Mesodermal cell (in vitro differentiated cells): Measurements from ENCODE around the gene SIM1.

Source experiments
- H3K27ac ChIP-seq: 2 replicates; pipeline ENCODE4 v1.7.0; 2013; ENCODE audit warnings: mild to moderate bottlenecking, low read depth, low read length, moderate library complexity; ENCODE audit not compliant: severe bottlenecking
- H3K36me3 ChIP-seq: 2 replicates; pipeline ENCODE4 v1.7.1; 2013; ENCODE audit warnings: mild to moderate bottlenecking, low read length, moderate library complexity; ENCODE audit not compliant: control insufficient read depth, insufficient read depth
- H3K4me1 ChIP-seq: one replicate; pipeline ENCODE4 v1.7.1; 2013; ENCODE audit warnings: mild to moderate bottlenecking, low read length; ENCODE audit not compliant: insufficient read depth, control insufficient read depth, poor library complexity, severe bottlenecking
- H3K4me3 ChIP-seq: 2 replicates; pipeline ENCODE4 v1.7.0; 2013; ENCODE audit warnings: low read length, control low read depth, mild to moderate bottlenecking; ENCODE audit not compliant: insufficient read depth, poor library complexity, severe bottlenecking; ENCODE audit errors: extremely low read depth
- H3K9me3 ChIP-seq: 2 replicates; pipeline ENCODE4 v1.7.1; 2013; ENCODE audit warnings: mild to moderate bottlenecking, low read length, moderate library complexity; ENCODE audit not compliant: control insufficient read depth
- WGBS, 2 experiments: methylation state at CpG; one replicate each; pipeline ENCODE4 v1.1.5; 2013; ENCODE audit warnings: missing lambda C conversion rate in 2 of 2; ENCODE audit not compliant: insufficient coverage in 2 of 2; 5-methylcytosine and 5-hydroxymethylcytosine counted together

SIM1 gene

GRCh38 chr6:100470422-100471120, 5.8 kb upstream of the SIM1 start:
- Histone ChIP-seq H3K27ac (no peak overlapping the region), H3K9me3 (no peaks in the 10 kb centered on the region), H3K4me1 (no peaks in the 10 kb centered on the region), H3K36me3 (no peaks in the 10 kb centered on the region), H3K4me3 (no peak overlapping the region)
- 76 to 87% methylated on average over 3 to 4 of the region's 5 CpGs for WGBS, 2 experiments

GRCh38 chr6:100469101-100469859, 4.6 kb upstream of the SIM1 start:
- 8 to 9% methylated on average over 29 to 42 of the region's 44 CpGs for WGBS, 2 experiments
- Histone ChIP-seq H3K27ac (no peak overlapping the region), H3K9me3 (no peaks in the 10 kb centered on the region), H3K4me1 (no peaks in the 10 kb centered on the region), H3K4me3 (no peak overlapping the region), H3K36me3 (no peaks in the 10 kb centered on the region)

- Histone ChIP-seq H3K4me3 (no peak overlapping the region), H3K9me3 (no peaks in the 10 kb centered on the region), H3K4me1 (no peaks in the 10 kb centered on the region), H3K36me3 (no peaks in the 10 kb centered on the region), H3K27ac (no peak overlapping the region)
- 58 to 73% methylated on average over 2 to 3 of the region's 6 CpGs for WGBS, 2 experiments
Measured at GRCh38 chr6:100468016-100468622, 3.4 kb upstream of the SIM1 start.

- Histone ChIP-seq H3K27ac (no peak overlapping the region), H3K4me1 (no peaks in the 10 kb centered on the region), H3K9me3 (no peaks in the 10 kb centered on the region), H3K4me3 (no peak overlapping the region), H3K36me3 (no peaks in the 10 kb centered on the region)
- 4 to 5% methylated on average over 43 to 44 of the region's 49 CpGs for WGBS, 2 experiments
Measured at GRCh38 chr6:100467129-100468015, 2.7 kb upstream of the SIM1 start.

- Histone ChIP-seq H3K27ac (no peak overlapping the region), H3K9me3 (no peaks in the 10 kb centered on the region), H3K4me1 (no peaks in the 10 kb centered on the region), H3K36me3 (no peaks in the 10 kb centered on the region), H3K4me3 (no peak overlapping the region)
- WGBS, 2 experiments: 2 to 4% methylated on average over 11 to 12 of the region's 21 CpGs
Measured at GRCh38 chr6:100466410-100467128, 1.8 kb upstream of the SIM1 start.

- Histone ChIP-seq H3K9me3 (no peaks in the 10 kb centered on the region), H3K36me3 (no peaks in the 10 kb centered on the region), H3K4me1 (no peaks in the 10 kb centered on the region), H3K4me3 (no peak overlapping the region), H3K27ac (no peak overlapping the region)
- 2 to 4% methylated on average over 7 to 16 of the region's 20 CpGs for WGBS, 2 experiments
Measured at GRCh38 chr6:100465701-100466409, 1.1 kb upstream of the SIM1 start.

- Histone ChIP-seq H3K27ac (no peak overlapping the region), H3K9me3 (no peaks in the 10 kb centered on the region), H3K36me3 (no peaks in the 10 kb centered on the region), H3K4me3 (peak overlapping the region; percentile 20), H3K4me1 (no peaks in the 10 kb centered on the region)
- WGBS, 2 experiments: 0 to 1% methylated on average over 18 to 38 of the region's 46 CpGs
Measured at GRCh38 chr6:100464162-100464851, 414 bp downstream of the SIM1 start.

GRCh38 chr6:100463630-100464161, 1.0 kb downstream of the SIM1 start:
- H3K4me3 ChIP-seq: no peak overlapping the region
- no peaks in the 10 kb centered on the region for H3K4me1 ChIP-seq
- H3K9me3 ChIP-seq: no peaks in the 10 kb centered on the region
- WGBS, 2 experiments: 1 to 2% methylated on average over 15 to 18 of the region's 24 CpGs
- no peaks in the 10 kb centered on the region for H3K36me3 ChIP-seq
- no peak overlapping the region for H3K27ac ChIP-seq
